ENCODE measurements around the gene HIPK3.

The HIPK3 gene
- long read RNA-seq, full-length matches to known transcripts, result 1 of 14 reads
- long read RNA-seq, partial matches to known transcripts, result 11 of 14 reads
- long read RNA-seq, other reads (novel, unspliced or antisense), result 2 of 14 reads

- DNase-seq (ENCODE audit: low read depth in 1 of 2, low spot score in 1 of 2), result peak; percentile 46 to 81
- no peaks in the 10 kb centered on the region for H3K27me3 ChIP-seq (ENCODE audit: insufficient read depth, poor library complexity, severe bottlenecking)
- peak within 1 kb of the TSS; percentile 66 for H3K4me3 ChIP-seq (replicated peaks; ENCODE audit: insufficient read depth, low read length)
- H3K27ac ChIP-seq (replicated peaks), result peak within 1 kb of the TSS; percentile 100
- TF ChIP-seq SPI1 (IDR thresholded peaks at IDR 0.05; ENCODE audit: borderline replicate concordance, low read depth) (no peak), POLR2AphosphoS5 (IDR thresholded peaks at IDR 0.05; ENCODE audit: low read depth) (peak; percentile 89)
Observed at GRCh38 chr11:33257160-33257896, at the start of gene HIPK3. TSS of gene HIPK3 (plus strand) at chr11:33257381.

DNA sequence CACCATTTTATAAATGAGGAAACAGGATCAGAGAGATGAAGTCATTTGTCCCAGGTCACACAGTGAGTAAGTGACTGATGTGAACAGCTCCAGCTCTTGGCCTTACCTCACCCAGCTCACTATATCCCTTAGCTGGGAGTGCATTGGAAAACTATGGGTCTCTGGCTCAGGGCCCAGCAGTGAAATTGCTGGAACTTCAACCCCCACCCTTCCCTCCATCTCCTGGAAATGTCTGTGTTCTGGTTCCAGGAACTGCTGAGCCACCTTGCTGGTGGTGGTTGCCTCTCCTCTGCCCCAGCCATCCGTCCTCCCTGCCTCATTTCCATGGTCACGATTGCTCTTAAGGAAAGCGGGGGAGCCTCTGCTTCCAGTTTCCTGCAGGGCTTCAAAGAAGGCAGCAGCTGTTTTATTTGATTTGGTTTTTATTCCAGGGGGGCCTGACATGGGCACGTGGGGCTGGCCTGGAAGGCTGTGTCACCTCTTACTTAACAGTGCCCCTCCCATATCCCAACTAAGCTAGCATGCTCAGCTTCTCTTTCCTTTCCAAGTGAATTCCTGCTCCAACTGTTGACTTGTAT is 49.7 kb upstream of the HIPK3 start:
- DNase-seq (ENCODE audit: low read depth in 1 of 2, low spot score in 1 of 2), result no peak
- no peaks in the 10 kb centered on the region for H3K27me3 ChIP-seq (ENCODE audit: insufficient read depth, poor library complexity, severe bottlenecking)
- TF ChIP-seq GABPA (IDR thresholded peaks at IDR 0.05; ENCODE audit: low read depth) (no peak), CTCF (IDR thresholded peaks at IDR 0.05; ENCODE audit: insufficient read depth, low read length) (no peak), POLR2AphosphoS5 (IDR thresholded peaks at IDR 0.05; ENCODE audit: low read depth) (no peak), SPI1 (IDR thresholded peaks at IDR 0.05; ENCODE audit: borderline replicate concordance, low read depth) (no peak)
- TF ChIP-seq, protein P1, sequence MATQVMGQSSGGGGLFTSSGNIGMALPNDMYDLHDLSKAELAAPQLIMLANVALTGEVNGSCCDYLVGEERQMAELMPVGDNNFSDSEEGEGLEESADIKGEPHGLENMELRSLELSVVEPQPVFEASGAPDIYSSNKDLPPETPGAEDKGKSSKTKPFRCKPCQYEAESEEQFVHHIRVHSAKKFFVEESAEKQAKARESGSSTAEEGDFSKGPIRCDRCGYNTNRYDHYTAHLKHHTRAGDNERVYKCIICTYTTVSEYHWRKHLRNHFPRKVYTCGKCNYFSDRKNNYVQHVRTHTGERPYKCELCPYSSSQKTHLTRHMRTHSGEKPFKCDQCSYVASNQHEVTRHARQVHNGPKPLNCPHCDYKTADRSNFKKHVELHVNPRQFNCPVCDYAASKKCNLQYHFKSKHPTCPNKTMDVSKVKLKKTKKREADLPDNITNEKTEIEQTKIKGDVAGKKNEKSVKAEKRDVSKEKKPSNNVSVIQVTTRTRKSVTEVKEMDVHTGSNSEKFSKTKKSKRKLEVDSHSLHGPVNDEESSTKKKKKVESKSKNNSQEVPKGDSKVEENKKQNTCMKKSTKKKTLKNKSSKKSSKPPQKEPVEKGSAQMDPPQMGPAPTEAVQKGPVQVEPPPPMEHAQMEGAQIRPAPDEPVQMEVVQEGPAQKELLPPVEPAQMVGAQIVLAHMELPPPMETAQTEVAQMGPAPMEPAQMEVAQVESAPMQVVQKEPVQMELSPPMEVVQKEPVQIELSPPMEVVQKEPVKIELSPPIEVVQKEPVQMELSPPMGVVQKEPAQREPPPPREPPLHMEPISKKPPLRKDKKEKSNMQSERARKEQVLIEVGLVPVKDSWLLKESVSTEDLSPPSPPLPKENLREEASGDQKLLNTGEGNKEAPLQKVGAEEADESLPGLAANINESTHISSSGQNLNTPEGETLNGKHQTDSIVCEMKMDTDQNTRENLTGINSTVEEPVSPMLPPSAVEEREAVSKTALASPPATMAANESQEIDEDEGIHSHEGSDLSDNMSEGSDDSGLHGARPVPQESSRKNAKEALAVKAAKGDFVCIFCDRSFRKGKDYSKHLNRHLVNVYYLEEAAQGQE (IDR thresholded peaks at IDR 0.05; ENCODE audit: insufficient replicate concordance, low read depth), result no peak
- no peak overlapping the region for H3K27ac ChIP-seq (replicated peaks)
- no peak overlapping the region for H3K4me3 ChIP-seq (replicated peaks; ENCODE audit: insufficient read depth, low read length)

- DNase-seq (ENCODE audit: low read depth in 1 of 2, low spot score in 1 of 2), result no peak
- Histone ChIP-seq H3K27me3 (ENCODE audit: insufficient read depth, poor library complexity, severe bottlenecking) (no peaks in the 10 kb centered on the region), H3K27ac (replicated peaks) (no peak overlapping the region; the same call in 1 of the 2 replicates), H3K4me3 (replicated peaks; ENCODE audit: insufficient read depth, low read length) (no peak overlapping the region)
- TF ChIP-seq, protein P1 (IDR thresholded peaks at IDR 0.05; ENCODE audit: insufficient replicate concordance, low read depth), result no peak
- no peak for TF ChIP-seq SPI1 (IDR thresholded peaks at IDR 0.05; ENCODE audit: borderline replicate concordance, low read depth)
- TF ChIP-seq POLR2AphosphoS5 (IDR thresholded peaks at IDR 0.05; ENCODE audit: low read depth), result no peak
- TF ChIP-seq CTCF (IDR thresholded peaks at IDR 0.05; ENCODE audit: insufficient read depth, low read length), result no peak
- no peak for TF ChIP-seq GABPA (IDR thresholded peaks at IDR 0.05; ENCODE audit: low read depth)
Observed at GRCh38 chr11:33208150-33208549, 49.0 kb upstream of the HIPK3 start.

DNA sequence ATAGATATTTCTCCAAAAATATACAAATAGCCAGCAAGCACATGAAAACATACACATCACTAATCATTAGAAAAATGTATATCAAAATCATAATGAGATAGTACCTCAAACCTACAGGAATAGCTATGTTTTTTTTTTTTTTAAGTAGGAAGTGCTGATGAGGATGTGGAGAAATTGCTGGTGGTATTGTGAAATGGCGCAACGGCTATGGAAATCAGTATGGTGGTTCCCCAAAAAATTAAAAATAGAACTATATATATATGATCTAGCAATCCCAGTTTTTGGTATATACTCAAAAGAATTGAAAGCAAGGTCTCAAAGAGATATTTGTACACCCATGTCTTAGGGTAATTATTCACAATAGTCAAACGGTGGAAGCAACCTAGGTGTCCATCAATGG is 46.0 kb upstream of the HIPK3 start:
- peak; percentile 81 to 84 for DNase-seq (ENCODE audit: low read depth in 1 of 2, low spot score in 1 of 2)
- Histone ChIP-seq H3K27me3 (ENCODE audit: insufficient read depth, poor library complexity, severe bottlenecking) (no peaks in the 10 kb centered on the region), H3K27ac (replicated peaks) (peak overlapping the region; percentile 85), H3K4me3 (replicated peaks; ENCODE audit: insufficient read depth, low read length) (no peak overlapping the region)
- peak; percentile 86 for TF ChIP-seq SPI1 (IDR thresholded peaks at IDR 0.05; ENCODE audit: borderline replicate concordance, low read depth)
- no peak for TF ChIP-seq POLR2AphosphoS5 (IDR thresholded peaks at IDR 0.05; ENCODE audit: low read depth)
